Ishikawa (cell line): ENCODE results near the gene CTSZ.

Source experiments
- CEBPB ChIP-seq: IDR thresholded peaks from 2 replicates; pipeline ENCODE4 v1.6.1; 2012
- CREB1 ChIP-seq: IDR thresholded peaks from 2 replicates; pipeline ENCODE4 v1.6.1; 2012; ENCODE audit warnings: low read depth
- EGR1 ChIP-seq: IDR thresholded peaks from 2 replicates; pipeline ENCODE4 v1.6.1; 2012
- EP300 ChIP-seq: IDR thresholded peaks from 2 replicates; pipeline ENCODE4 v1.6.1; 2012; ENCODE audit warnings: borderline replicate concordance
- FOXM1 ChIP-seq: IDR thresholded peaks from 2 replicates; pipeline ENCODE4 v1.6.1; 2012; ENCODE audit warnings: low read depth, borderline replicate concordance
- MAX ChIP-seq: IDR thresholded peaks from 2 replicates; pipeline ENCODE4 v1.6.1; 2012
- NFIC ChIP-seq: IDR thresholded peaks from 2 replicates; pipeline ENCODE4 v1.6.1; 2012
- RAD21 ChIP-seq: IDR thresholded peaks from 2 replicates; pipeline ENCODE4 v1.6.1; 2012; ENCODE audit warnings: low read depth
- REST ChIP-seq: IDR thresholded peaks from 2 replicates; pipeline ENCODE4 v1.6.1; 2012; ENCODE audit warnings: low read depth, mild to moderate bottlenecking
- TAF1 ChIP-seq: IDR thresholded peaks from 2 replicates; pipeline ENCODE4 v1.6.1; 2012; ENCODE audit warnings: low read depth, mild to moderate bottlenecking
- TCF12 ChIP-seq: IDR thresholded peaks from 2 replicates; pipeline ENCODE4 v1.6.1; 2012; ENCODE audit warnings: low read depth
- TEAD4 ChIP-seq: IDR thresholded peaks from 2 replicates; pipeline ENCODE4 v1.6.1; 2012
- USF1 ChIP-seq: IDR thresholded peaks from 2 replicates; pipeline ENCODE4 v1.6.1; 2012
- YY1 ChIP-seq: IDR thresholded peaks from 2 replicates; pipeline ENCODE4 v1.6.1; 2012; ENCODE audit warnings: low read depth
- ZBTB7A ChIP-seq: IDR thresholded peaks from 2 replicates; pipeline ENCODE4 v1.6.1; 2012; ENCODE audit warnings: low read depth

CTSZ gene

GRCh38 chr20:59046862-59047261 is 39.8 kb upstream of the CTSZ start:
- TF ChIP-seq USF1: no peak
- TF ChIP-seq ZBTB7A: no peak
- TF ChIP-seq FOXM1: no peak

GRCh38 chr20:59044796-59045195 is 37.7 kb upstream of the CTSZ start:
- TF ChIP-seq NFIC (no peak), CEBPB (no peak), MAX (no peak), RAD21 (no peak), CREB1 (no peak), TEAD4 (no peak), YY1 (no peak), FOXM1 (no peak), EGR1 (no peak), USF1 (no peak), EP300 (no peak), TCF12 (no peak), TAF1 (no peak), ZBTB7A (no peak), REST (no peak)

GRCh38 chr20:59044295-59044694 is 37.2 kb upstream of the CTSZ start:
- TF ChIP-seq TEAD4 (no peak), CEBPB (no peak), TCF12 (no peak), REST (no peak), CREB1 (no peak), YY1 (no peak), NFIC (no peak)

GRCh38 chr20:59043698-59044097 is 36.6 kb upstream of the CTSZ start:
- TF ChIP-seq EGR1 (no peak), MAX (no peak), TAF1 (no peak), REST (no peak), EP300 (no peak), YY1 (no peak), USF1 (no peak), RAD21 (no peak), TCF12 (no peak), CREB1 (no peak), TEAD4 (no peak), ZBTB7A (no peak)
